Uterus (tissue), 4 donors: Measurements from ENCODE around the gene NEURL1. TPM values are rescaled to one million over a fixed set of nuclear protein-coding genes. Genes with fewer than 3 reads are reported as not detected.

ENCODE experiments used
- DNase-seq, 2 donors: peaks; one replicate each; pipeline ENCODE4 v3.0.0-alpha.2; 2019 to 2020
- H3K27ac ChIP-seq, 2 donors: fragments of 200-600 bp; sonication (generic); 1 replicate in 1 of 2; 2 replicates in 1 of 2; pipeline ENCODE4 v1.5.1; 2016 to 2018
- H3K27me3 ChIP-seq, 2 donors: fragments of 200-600 bp; sonication (generic); one replicate each; pipeline ENCODE4 v1.5.1; 2018 to 2019; ENCODE audit warnings: control low read depth in 1 of 2
- H3K36me3 ChIP-seq, 2 donors: fragments of 200-600 bp; sonication (generic); one replicate each; pipeline ENCODE4 v1.5.1; 2019; ENCODE audit warnings: control low read depth in 1 of 2
- H3K4me1 ChIP-seq, 2 donors: fragments of 200-600 bp; sonication (generic); one replicate each; pipeline ENCODE4 v1.5.1; 2018 to 2019; ENCODE audit warnings: control low read depth in 1 of 2
- H3K4me3 ChIP-seq, 2 donors: fragments of 200-600 bp; sonication (generic); 1 replicate in 1 of 2; 2 replicates in 1 of 2; pipeline ENCODE4 v1.5.1; 2018 to 2019; ENCODE audit warnings: mild to moderate bottlenecking in 1 of 2
- H3K9me3 ChIP-seq, 2 donors: fragments of 200-600 bp; sonication (generic); one replicate each; pipeline ENCODE4 v1.5.1; 2019; ENCODE audit warnings: control low read depth in 1 of 2
- CTCF ChIP-seq, 4 experiments: fragments of 200-600 bp in 2 of 4; fragments of 450-650 bp in 2 of 4; sonication (generic) in 2 of 4; IDR thresholded peaks; one replicate each; pipeline ENCODE4 v1.5.1; 2016 to 2019; ENCODE audit warnings: antibody characterized with exemption in 4 of 4, mild to moderate bottlenecking in 2 of 4, moderate library complexity in 1 of 4
- POLR2A ChIP-seq, 2 donors: fragments of 450-650 bp; IDR thresholded peaks; one replicate each; pipeline ENCODE4 v1.6.1; 2016; ENCODE audit warnings: antibody characterized with exemption in 2 of 2, mild to moderate bottlenecking in 1 of 2, moderate library complexity in 1 of 2
- intact Hi-C: fragments of 100-400 bp; cut with DNase I; formaldehyde crosslinking; loops from one replicate; pipeline ENCODE4 v1.15.1; 2023; ENCODE audit warnings: low total_unique reads
- total RNA-seq, 4 donors: library from RNA; depleted of rRNA in 3 of 4; stranded (reverse); fragments of >200 nt in 3 of 4; gene quantifications; one replicate each; pipeline versions ENCODE4 v1.1.0 to v1.2.4, GENCODE V29; 2014 to 2023
- donor health status: DM: yes; HTN: yes; CAD: no.

The NEURL1 gene
- total RNA-seq, 4 donors from 2014 or later, result 3.8 to 46.1 (median 14.1) TPM

- no peak overlapping the region for H3K4me3 ChIP-seq
- peak overlapping the region; percentile 7 to 38 for H3K27ac ChIP-seq
- DNase-seq, result no peak
- no peak for TF ChIP-seq CTCF (IDR thresholded peaks at IDR 0.05)
- TF ChIP-seq POLR2A (IDR thresholded peaks at IDR 0.05), result no peak
- intact Hi-C loops, result no loop called here
- H3K27me3 ChIP-seq, result no peaks in the 10 kb centered on the region
- no peaks in the 10 kb centered on the region for H3K9me3 ChIP-seq
- H3K36me3 ChIP-seq, result no peaks in the 10 kb centered on the region
- H3K4me1 ChIP-seq, result peaks cover 9 to 28% of the 10 kb centered on the region in 2 donors
These were observed 142.1 kb downstream of the NEURL1 start for GRCh38 chr10:103635580-103635979.

GRCh38 chr10:103636492-103636891 lies 143.0 kb downstream of the NEURL1 start:
- TF ChIP-seq CTCF (IDR thresholded peaks at IDR 0.05) (no peak), POLR2A (IDR thresholded peaks at IDR 0.05) (no peak)
- H3K27ac ChIP-seq, result peak overlapping the region; percentile 87 to 91
- no peaks in the 10 kb centered on the region for H3K36me3 ChIP-seq
- intact Hi-C loops, result no loop called here
- H3K9me3 ChIP-seq, result no peaks in the 10 kb centered on the region
- H3K4me1 ChIP-seq, result peaks cover 18 to 36% of the 10 kb centered on the region in 2 donors
- no peak overlapping the region for H3K4me3 ChIP-seq
- no peaks in the 10 kb centered on the region for H3K27me3 ChIP-seq
- no peak for DNase-seq

- H3K4me1 ChIP-seq, result peaks cover 20 to 36% of the 10 kb centered on the region in 2 donors
- no peaks in the 10 kb centered on the region for H3K36me3 ChIP-seq
These were observed 143.5 kb downstream of the NEURL1 start for GRCh38 chr10:103637011-103637410.

GRCh38 chr10:103637927-103638557 lies 144.5 kb downstream of the NEURL1 start:
- no peaks in the 10 kb centered on the region for H3K36me3 ChIP-seq
- no peaks in the 10 kb centered on the region for H3K27me3 ChIP-seq
- DNase-seq, result peak; percentile 87 to 93
- peak overlapping the region; percentile 87 to 91 for H3K27ac ChIP-seq
- H3K4me3 ChIP-seq, result peak overlapping the region in 1 of 2 donors; percentile 15
- no peak for TF ChIP-seq POLR2A (IDR thresholded peaks at IDR 0.05)
- intact Hi-C loops, result no loop called here
- H3K4me1 ChIP-seq, result peaks cover 20 to 36% of the 10 kb centered on the region in 2 donors
- H3K9me3 ChIP-seq, result no peaks in the 10 kb centered on the region

More at GRCh38 chr10:103637011-103637410, 143.5 kb downstream of the NEURL1 start:
- H3K27ac ChIP-seq, result peak overlapping the region; percentile 87 to 91
- TF ChIP-seq POLR2A (IDR thresholded peaks at IDR 0.05) (no peak), CTCF (IDR thresholded peaks at IDR 0.05) (no peak)
- no peak overlapping the region for H3K4me3 ChIP-seq
- no peaks in the 10 kb centered on the region for H3K27me3 ChIP-seq
- no peaks in the 10 kb centered on the region for H3K9me3 ChIP-seq
- intact Hi-C loops, result no loop called here
- no peak for DNase-seq

- H3K4me1 ChIP-seq, result peaks cover 20 to 36% of the 10 kb centered on the region in 2 donors
- no peak overlapping the region for H3K4me3 ChIP-seq
- H3K27ac ChIP-seq, result peak overlapping the region; percentile 87 to 91
- H3K27me3 ChIP-seq, result no peaks in the 10 kb centered on the region
- no peak for DNase-seq
- H3K36me3 ChIP-seq, result no peaks in the 10 kb centered on the region
- TF ChIP-seq POLR2A (IDR thresholded peaks at IDR 0.05) (no peak), CTCF (IDR thresholded peaks at IDR 0.05) (no peak)
- no peaks in the 10 kb centered on the region for H3K9me3 ChIP-seq
- intact Hi-C loops, result no loop called here
These were observed 145.4 kb downstream of the NEURL1 start for GRCh38 chr10:103638948-103639347.
